GM21717 (cell line): Measurements from ENCODE around the gene STARD8.
"Not testable (repeated sequence)": the region's sequence is repeated elsewhere in the genome, so short reads cannot be mapped to it uniquely, and the experiment has no call there.

Experiments used
- ATAC-seq: cut with Tn5 transposase; IDR thresholded peaks from one replicate; pipeline ENCODE4 v1.9.1; 2021; ENCODE audit warnings: mild to moderate bottlenecking, moderate library complexity; ENCODE audit not compliant: unreplicated experiment

The STARD8 gene

GRCh38 chrX:68654693-68655092 lies 7.2 kb downstream of the STARD8 start:
- no peak for ATAC-seq

- ATAC-seq: not testable (repeated sequence)
These were observed 9.0 kb downstream of the STARD8 start for GRCh38 chrX:68656473-68656872.

GRCh38 chrX:68658530-68658929 lies 11.1 kb downstream of the STARD8 start:
- ATAC-seq: no peak

GRCh38 chrX:68659385-68659784 lies 11.9 kb downstream of the STARD8 start:
- ATAC-seq: no peak

GRCh38 chrX:68659786-68660185 lies 12.3 kb downstream of the STARD8 start:
- ATAC-seq: no peak

- ATAC-seq: no peak
These were observed 13.3 kb downstream of the STARD8 start for GRCh38 chrX:68660746-68661145.

- ATAC-seq: no peak
These were observed 18.0 kb downstream of the STARD8 start for GRCh38 chrX:68665502-68665901.

GRCh38 chrX:68666580-68666979 lies 19.1 kb downstream of the STARD8 start:
- no peak for ATAC-seq

GRCh38 chrX:68669094-68669860 lies 21.8 kb downstream of the STARD8 start:
- no peak for ATAC-seq

- no peak for ATAC-seq
These were observed 22.4 kb downstream of the STARD8 start for GRCh38 chrX:68669871-68670270.

- no peak for ATAC-seq
These were observed 23.8 kb downstream of the STARD8 start for GRCh38 chrX:68671221-68671620.

GRCh38 chrX:68672581-68673318 lies 25.3 kb downstream of the STARD8 start:
- ATAC-seq: no peak

GRCh38 chrX:68675571-68675970 lies 28.1 kb downstream of the STARD8 start:
- no peak for ATAC-seq

- no peak for ATAC-seq
These were observed 28.9 kb downstream of the STARD8 start for GRCh38 chrX:68676335-68676734.

GRCh38 chrX:68677998-68678397 lies 30.5 kb downstream of the STARD8 start:
- no peak for ATAC-seq

GRCh38 chrX:68681443-68681941 lies 34.0 kb downstream of the STARD8 start:
- ATAC-seq: no peak

- no peak for ATAC-seq
These were observed 35.3 kb downstream of the STARD8 start for GRCh38 chrX:68682790-68683189.

- no peak for ATAC-seq
These were observed 36.1 kb downstream of the STARD8 start for GRCh38 chrX:68683580-68683979.

GRCh38 chrX:68684291-68684918 lies 36.9 kb downstream of the STARD8 start:
- ATAC-seq: no peak

- ATAC-seq: no peak
These were observed 37.4 kb downstream of the STARD8 start for GRCh38 chrX:68684919-68685304.

- ATAC-seq: no peak
These were observed 38.2 kb downstream of the STARD8 start for GRCh38 chrX:68685685-68686084.
